ENCODE data around the gene SCAANT1.

Gene SCAANT1

GRCh38 chr3:63942528-63942927 is 30.3 kb upstream of the SCAANT1 start:
- TF ChIP-seq ZFP3 (CRISPR knock-in tag; IDR thresholded peaks at IDR 0.05) (no peak), CREB5 (CRISPR knock-in tag; IDR thresholded peaks at IDR 0.05; ENCODE audit: low read depth) (no peak), POU6F1 (CRISPR knock-in tag; IDR thresholded peaks at IDR 0.05; ENCODE audit: borderline replicate concordance, low read depth) (no peak), RARB (CRISPR knock-in tag; IDR thresholded peaks at IDR 0.05) (no peak), ZC3H10 (CRISPR knock-in tag; IDR thresholded peaks at IDR 0.05) (no peak), BACH2 (CRISPR knock-in tag; IDR thresholded peaks at IDR 0.05; ENCODE audit: borderline replicate concordance) (no peak), TOX (CRISPR knock-in tag; IDR thresholded peaks at IDR 0.05; ENCODE audit: borderline replicate concordance) (no peak), ARNTL (CRISPR knock-in tag; IDR thresholded peaks at IDR 0.05; ENCODE audit: borderline replicate concordance, low read depth) (no peak), ZNF70 (CRISPR knock-in tag; IDR thresholded peaks at IDR 0.05) (no peak), ESRRG (CRISPR knock-in tag; IDR thresholded peaks at IDR 0.05) (no peak), OSR1 (CRISPR knock-in tag; IDR thresholded peaks at IDR 0.05) (no peak), ISL1 (CRISPR knock-in tag; IDR thresholded peaks at IDR 0.05) (no peak), SNAI2 (CRISPR knock-in tag; IDR thresholded peaks at IDR 0.05) (no peak), ZNF8 (CRISPR knock-in tag; IDR thresholded peaks at IDR 0.05) (no peak), ZFP30 (CRISPR knock-in tag; IDR thresholded peaks at IDR 0.05) (no peak)
- TF ChIP-seq, protein P1, sequence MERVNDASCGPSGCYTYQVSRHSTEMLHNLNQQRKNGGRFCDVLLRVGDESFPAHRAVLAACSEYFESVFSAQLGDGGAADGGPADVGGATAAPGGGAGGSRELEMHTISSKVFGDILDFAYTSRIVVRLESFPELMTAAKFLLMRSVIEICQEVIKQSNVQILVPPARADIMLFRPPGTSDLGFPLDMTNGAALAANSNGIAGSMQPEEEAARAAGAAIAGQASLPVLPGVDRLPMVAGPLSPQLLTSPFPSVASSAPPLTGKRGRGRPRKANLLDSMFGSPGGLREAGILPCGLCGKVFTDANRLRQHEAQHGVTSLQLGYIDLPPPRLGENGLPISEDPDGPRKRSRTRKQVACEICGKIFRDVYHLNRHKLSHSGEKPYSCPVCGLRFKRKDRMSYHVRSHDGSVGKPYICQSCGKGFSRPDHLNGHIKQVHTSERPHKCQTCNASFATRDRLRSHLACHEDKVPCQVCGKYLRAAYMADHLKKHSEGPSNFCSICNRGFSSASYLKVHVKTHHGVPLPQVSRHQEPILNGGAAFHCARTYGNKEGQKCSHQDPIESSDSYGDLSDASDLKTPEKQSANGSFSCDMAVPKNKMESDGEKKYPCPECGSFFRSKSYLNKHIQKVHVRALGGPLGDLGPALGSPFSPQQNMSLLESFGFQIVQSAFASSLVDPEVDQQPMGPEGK (CRISPR knock-in tag; IDR thresholded peaks at IDR 0.05; ENCODE audit: borderline replicate concordance), result no peak
- no peak for ATAC-seq

DNA sequence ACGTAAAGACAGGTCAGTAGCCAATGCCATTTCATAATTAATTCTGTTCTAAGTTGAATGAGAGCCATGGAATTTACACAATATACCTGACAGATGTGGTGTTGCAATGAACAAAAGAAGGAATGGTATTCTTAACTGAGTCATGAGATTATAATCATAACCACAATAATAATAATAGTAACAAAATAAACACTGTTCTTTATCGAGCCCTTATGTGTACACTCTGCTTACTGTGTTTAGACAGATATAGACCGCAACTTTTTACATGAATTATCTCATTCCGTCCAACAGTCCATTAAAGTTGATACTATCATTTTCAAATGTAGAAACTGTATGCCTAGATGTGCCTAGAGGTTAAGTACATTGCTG is 28.2 kb upstream of the SCAANT1 start:
- TF ChIP-seq POU6F1 (CRISPR knock-in tag; IDR thresholded peaks at IDR 0.05; ENCODE audit: borderline replicate concordance, low read depth) (no peak), BACH2 (CRISPR knock-in tag; IDR thresholded peaks at IDR 0.05; ENCODE audit: borderline replicate concordance) (no peak), CSDC2 (CRISPR knock-in tag; IDR thresholded peaks at IDR 0.05) (no peak), CSRNP3 (CRISPR knock-in tag; IDR thresholded peaks at IDR 0.05) (no peak), ZNF565 (CRISPR knock-in tag; conservative IDR thresholded peaks at IDR 0.05; ENCODE audit: low read depth) (no peak), ISL1 (CRISPR knock-in tag; IDR thresholded peaks at IDR 0.05) (no peak), ARNTL (CRISPR knock-in tag; IDR thresholded peaks at IDR 0.05; ENCODE audit: borderline replicate concordance, low read depth) (no peak), ZNF70 (CRISPR knock-in tag; IDR thresholded peaks at IDR 0.05) (no peak), ZNF8 (CRISPR knock-in tag; IDR thresholded peaks at IDR 0.05) (no peak), SNAI2 (CRISPR knock-in tag; IDR thresholded peaks at IDR 0.05) (no peak)
- no peak for ATAC-seq

GRCh38 chr3:63937661-63938651 is 25.8 kb upstream of the SCAANT1 start:
- no peak for ATAC-seq
- no peak for TF ChIP-seq TOX (CRISPR knock-in tag; IDR thresholded peaks at IDR 0.05; ENCODE audit: borderline replicate concordance)
- TF ChIP-seq, protein P1 (CRISPR knock-in tag; IDR thresholded peaks at IDR 0.05; ENCODE audit: borderline replicate concordance), result no peak
- TF ChIP-seq ZFP3 (CRISPR knock-in tag; IDR thresholded peaks at IDR 0.05), result no peak
- TF ChIP-seq ZNF8 (CRISPR knock-in tag; IDR thresholded peaks at IDR 0.05), result no peak
- no peak for TF ChIP-seq ISL1 (CRISPR knock-in tag; IDR thresholded peaks at IDR 0.05)
- no peak for TF ChIP-seq ZNF565 (CRISPR knock-in tag; conservative IDR thresholded peaks at IDR 0.05; ENCODE audit: low read depth)
- TF ChIP-seq POU6F1 (CRISPR knock-in tag; IDR thresholded peaks at IDR 0.05; ENCODE audit: borderline replicate concordance, low read depth), result no peak
- no peak for TF ChIP-seq OSR1 (CRISPR knock-in tag; IDR thresholded peaks at IDR 0.05)
- no peak for TF ChIP-seq BACH2 (CRISPR knock-in tag; IDR thresholded peaks at IDR 0.05; ENCODE audit: borderline replicate concordance)
- TF ChIP-seq, protein P2, sequence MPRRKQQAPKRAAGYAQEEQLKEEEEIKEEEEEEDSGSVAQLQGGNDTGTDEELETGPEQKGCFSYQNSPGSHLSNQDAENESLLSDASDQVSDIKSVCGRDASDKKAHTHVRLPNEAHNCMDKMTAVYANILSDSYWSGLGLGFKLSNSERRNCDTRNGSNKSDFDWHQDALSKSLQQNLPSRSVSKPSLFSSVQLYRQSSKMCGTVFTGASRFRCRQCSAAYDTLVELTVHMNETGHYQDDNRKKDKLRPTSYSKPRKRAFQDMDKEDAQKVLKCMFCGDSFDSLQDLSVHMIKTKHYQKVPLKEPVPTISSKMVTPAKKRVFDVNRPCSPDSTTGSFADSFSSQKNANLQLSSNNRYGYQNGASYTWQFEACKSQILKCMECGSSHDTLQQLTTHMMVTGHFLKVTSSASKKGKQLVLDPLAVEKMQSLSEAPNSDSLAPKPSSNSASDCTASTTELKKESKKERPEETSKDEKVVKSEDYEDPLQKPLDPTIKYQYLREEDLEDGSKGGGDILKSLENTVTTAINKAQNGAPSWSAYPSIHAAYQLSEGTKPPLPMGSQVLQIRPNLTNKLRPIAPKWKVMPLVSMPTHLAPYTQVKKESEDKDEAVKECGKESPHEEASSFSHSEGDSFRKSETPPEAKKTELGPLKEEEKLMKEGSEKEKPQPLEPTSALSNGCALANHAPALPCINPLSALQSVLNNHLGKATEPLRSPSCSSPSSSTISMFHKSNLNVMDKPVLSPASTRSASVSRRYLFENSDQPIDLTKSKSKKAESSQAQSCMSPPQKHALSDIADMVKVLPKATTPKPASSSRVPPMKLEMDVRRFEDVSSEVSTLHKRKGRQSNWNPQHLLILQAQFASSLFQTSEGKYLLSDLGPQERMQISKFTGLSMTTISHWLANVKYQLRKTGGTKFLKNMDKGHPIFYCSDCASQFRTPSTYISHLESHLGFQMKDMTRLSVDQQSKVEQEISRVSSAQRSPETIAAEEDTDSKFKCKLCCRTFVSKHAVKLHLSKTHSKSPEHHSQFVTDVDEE (CRISPR knock-in tag; IDR thresholded peaks at IDR 0.05), result no peak
